H1 (cell line): Measurements from ENCODE around the gene PSMD13. TPM values are rescaled to one million over a fixed set of nuclear protein-coding genes. Genes with fewer than 3 reads are reported as not detected.

Source experiments
- CTBP2 ChIP-seq: IDR thresholded peaks from 2 replicates; pipeline ENCODE4 v1.7.0; 2011; ENCODE audit warnings: borderline replicate concordance, mild to moderate bottlenecking, moderate library complexity, mixed read lengths, low read length; ENCODE audit not compliant: insufficient read depth, insufficient read length
- FOSL1 ChIP-seq: IDR thresholded peaks from 2 replicates; pipeline ENCODE4 v1.6.1; 2011; ENCODE audit warnings: mild to moderate bottlenecking, low read depth, low read length, moderate library complexity; ENCODE audit not compliant: insufficient read depth
- MAX ChIP-seq: IDR thresholded peaks from 2 replicates; pipeline ENCODE4 v1.6.1; 2012; ENCODE audit warnings: inconsistent platforms
- NRF1 ChIP-seq: IDR thresholded peaks from 2 replicates; pipeline ENCODE4 v1.6.1; 2011; ENCODE audit warnings: mild to moderate bottlenecking, low read depth, low read length, improper control_type of control experiment
- POU5F1 ChIP-seq: IDR thresholded peaks from 2 replicates; pipeline ENCODE4 v1.6.1; 2011; ENCODE audit warnings: low read depth, mild to moderate bottlenecking, low read length, moderate library complexity
- SIRT6 ChIP-seq: IDR thresholded peaks from one replicate; pipeline ENCODE4 v1.7.1; 2012; ENCODE audit warnings: low read length, inconsistent platforms
- SUZ12 ChIP-seq: fragments of 200-600 bp; sonication (generic); IDR thresholded peaks from 2 replicates; pipeline ENCODE4 v1.6.1; 2012; ENCODE audit warnings: mild to moderate bottlenecking, inconsistent platforms, low read length, moderate library complexity, mixed read lengths
- USF2 ChIP-seq: IDR thresholded peaks from 2 replicates; pipeline ENCODE4 v1.6.1; 2011; ENCODE audit warnings: low read length, improper control_type of control experiment
- polyA plus RNA-seq, 7 experiments: library from polyadenylated mRNA; depleted of rRNA in 3 of 7; stranded (reverse) in 5 of 7; unstranded in 2 of 7; fragments of >200 nt in 5 of 7; fragments of 200-250 nt in 2 of 7; gene quantifications; 1 replicate in 5 of 7; 2 replicates in 1 of 7; 4 replicates in 1 of 7; pipeline versions ENCODE4 v1.2.1 to v1.2.3, GENCODE V29; 2011 to 2013; ENCODE audit warnings: missing spikeins in 2 of 7, mixed read lengths in 2 of 7
- total RNA-seq: library from RNA; stranded (reverse); fragmentation: NEBNext Ultra II Directional; extraction: Animal tissue kit (Norgen Biotek cat#: 25700); gene quantifications from 2 replicates; pipeline ENCODE4 v1.2.1, GENCODE V29; 2021
- TF ChIP-seq, protein P1 (sequence below): IDR thresholded peaks from 2 replicates; pipeline ENCODE4 v1.6.1; 2011; ENCODE audit warnings: low read depth, mild to moderate bottlenecking, low read length; ENCODE audit not compliant: insufficient read depth

Gene PSMD13
- total and polyA plus RNA-seq, 2 of the 8 experiments (the other 6 are each of a cell fraction or from before 2014, with no cell fraction given) = 121 to 141 TPM

DNA sequence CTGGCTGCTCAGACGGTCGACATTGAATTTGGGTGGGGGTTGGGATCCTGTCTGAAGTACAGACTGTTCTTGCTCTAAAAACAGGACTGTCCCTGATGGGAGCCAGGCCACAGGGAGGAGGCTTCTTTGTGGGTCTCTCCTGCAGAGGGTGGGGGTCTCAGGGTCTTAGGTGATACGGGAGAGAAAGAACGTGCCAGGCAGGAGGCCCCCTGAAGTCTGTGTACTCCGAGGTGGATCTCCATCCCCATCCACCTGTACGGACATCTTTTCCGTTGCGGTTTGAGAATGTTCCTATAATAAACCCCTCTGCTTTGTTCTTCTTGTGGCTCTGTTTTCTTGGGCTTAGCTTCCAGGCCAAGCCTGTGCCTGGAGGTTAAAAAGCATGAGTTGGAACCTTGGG, 15.9 kb downstream of the PSMD13 start (continued):
- no peak for TF ChIP-seq USF2
- TF ChIP-seq MAX = no peak
- no peak for TF ChIP-seq CTBP2
- TF ChIP-seq POU5F1 = no peak
- no peak for TF ChIP-seq SUZ12
- TF ChIP-seq FOSL1 = no peak
- TF ChIP-seq, protein P1, sequence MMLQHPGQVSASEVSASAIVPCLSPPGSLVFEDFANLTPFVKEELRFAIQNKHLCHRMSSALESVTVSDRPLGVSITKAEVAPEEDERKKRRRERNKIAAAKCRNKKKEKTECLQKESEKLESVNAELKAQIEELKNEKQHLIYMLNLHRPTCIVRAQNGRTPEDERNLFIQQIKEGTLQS = no peak
- no peak for TF ChIP-seq NRF1
- no peak for TF ChIP-seq SIRT6
